ENCODE results near the gene EEF1AKMT2.

Gene EEF1AKMT2

GRCh38 chr10:124711145-124711544 is 80.5 kb downstream of the EEF1AKMT2 start:
- TF ChIP-seq CTCF (IDR thresholded peaks at IDR 0.05; ENCODE audit: borderline replicate concordance, insufficient read depth, low read depth, low read length): no peak
- H3K4me3 ChIP-seq (ENCODE audit: low read depth, low read length): no peak overlapping the region

- no peak overlapping the region for H3K4me3 ChIP-seq (ENCODE audit: low read depth, low read length)
- TF ChIP-seq CTCF (IDR thresholded peaks at IDR 0.05; ENCODE audit: borderline replicate concordance, insufficient read depth, low read depth, low read length): no peak
Measured at GRCh38 chr10:124710266-124710881, 81.3 kb downstream of the EEF1AKMT2 start.

GRCh38 chr10:124709861-124710260 is 81.8 kb downstream of the EEF1AKMT2 start:
- H3K4me3 ChIP-seq (ENCODE audit: low read depth, low read length): no peak overlapping the region
- TF ChIP-seq CTCF (IDR thresholded peaks at IDR 0.05; ENCODE audit: borderline replicate concordance, insufficient read depth, low read depth, low read length): no peak

GRCh38 chr10:124708922-124709520 is 82.7 kb downstream of the EEF1AKMT2 start:
- no peak for TF ChIP-seq CTCF (IDR thresholded peaks at IDR 0.05; ENCODE audit: borderline replicate concordance, insufficient read depth, low read depth, low read length)
- H3K4me3 ChIP-seq (ENCODE audit: low read depth, low read length): no peak overlapping the region

- no peak overlapping the region for H3K4me3 ChIP-seq (ENCODE audit: low read depth, low read length)
- TF ChIP-seq CTCF (IDR thresholded peaks at IDR 0.05; ENCODE audit: borderline replicate concordance, insufficient read depth, low read depth, low read length): no peak
Measured at GRCh38 chr10:124708246-124708779, 83.4 kb downstream of the EEF1AKMT2 start.
